Parathyroid adenoma (tissue), 2 donors: Measurements from ENCODE around the gene NKX3-2.

Source experiments
- H2AFZ ChIP-seq: fragments of 300-600 bp; sonication (generic); one replicate; pipeline ENCODE4 v1.7.0; 2017; ENCODE audit warnings: antibody characterized with exemption, mild to moderate bottlenecking
- H3K27ac ChIP-seq: fragments of 300-600 bp; sonication (generic); one replicate; pipeline ENCODE4 v1.7.0; 2017
- H3K27me3 ChIP-seq: fragments of 300-600 bp; sonication (generic); one replicate; pipeline ENCODE4 v1.7.0; 2017; ENCODE audit warnings: low read length; ENCODE audit not compliant: control insufficient read depth, insufficient read depth
- H3K36me3 ChIP-seq: fragments of 300-600 bp; sonication (generic); one replicate; pipeline ENCODE4 v1.7.0; 2017; ENCODE audit warnings: low read length; ENCODE audit not compliant: control insufficient read depth, insufficient read depth
- H3K4me1 ChIP-seq: fragments of 300-600 bp; sonication (generic); one replicate; pipeline ENCODE4 v1.7.0; 2017; ENCODE audit warnings: control low read depth
- H3K4me2 ChIP-seq: fragments of 300-600 bp; sonication (generic); one replicate; pipeline ENCODE4 v1.7.0; 2017; ENCODE audit warnings: low read length
- H3K4me3 ChIP-seq: fragments of 300-600 bp; sonication (generic); one replicate; pipeline ENCODE4 v1.7.0; 2017; ENCODE audit warnings: low read depth, low read length
- H3K79me2 ChIP-seq: fragments of 300-600 bp; sonication (generic); one replicate; pipeline ENCODE4 v1.7.0; 2017; ENCODE audit warnings: control low read depth
- H3K9ac ChIP-seq: fragments of 300-600 bp; sonication (generic); one replicate; pipeline ENCODE4 v1.7.0; 2017; ENCODE audit warnings: mild to moderate bottlenecking
- H3K9me3 ChIP-seq: fragments of 300-600 bp; sonication (generic); one replicate; pipeline ENCODE4 v1.7.0; 2017; ENCODE audit warnings: low read length; ENCODE audit not compliant: control insufficient read depth
- TF ChIP-seq, protein P1 (sequence below): fragments of 300-600 bp; sonication (generic); IDR thresholded peaks from one replicate; pipeline ENCODE4 v1.7.0; 2017; ENCODE audit warnings: antibody characterized with exemption, mild to moderate bottlenecking
- donor health status: primary hyperparathyroidism.

The NKX3-2 gene

DNA sequence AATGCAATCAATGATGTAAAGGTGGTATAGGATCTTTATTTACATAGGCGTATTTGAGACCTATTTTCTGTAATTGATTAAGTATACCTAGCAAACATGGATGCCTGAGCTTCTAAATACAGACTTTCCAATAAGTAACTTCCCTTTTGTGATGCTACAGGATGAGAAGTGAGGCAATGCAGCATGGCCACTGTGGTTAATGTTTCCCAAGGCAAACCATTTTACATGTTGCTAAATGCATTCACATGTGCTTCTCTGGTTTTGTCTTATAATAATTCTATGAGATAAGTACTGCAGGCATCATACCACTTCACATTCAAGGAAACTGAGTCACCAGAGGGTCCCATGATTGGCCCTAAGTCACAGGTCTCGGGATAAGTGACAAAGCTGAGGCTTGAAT is 35.7 kb upstream of the NKX3-2 start:
- Histone ChIP-seq H3K36me3 (no peaks in the 10 kb centered on the region), H3K4me1 (no peaks in the 10 kb centered on the region), H3K4me3 (no peak overlapping the region), H3K9ac (no peak overlapping the region), H3K79me2 (no peaks in the 10 kb centered on the region), H2AFZ (no peak overlapping the region), H3K9me3 (no peaks in the 10 kb centered on the region), H3K27me3 (no peaks in the 10 kb centered on the region), H3K27ac (no peak overlapping the region), H3K4me2 (no peak overlapping the region)
- TF ChIP-seq, protein P1, sequence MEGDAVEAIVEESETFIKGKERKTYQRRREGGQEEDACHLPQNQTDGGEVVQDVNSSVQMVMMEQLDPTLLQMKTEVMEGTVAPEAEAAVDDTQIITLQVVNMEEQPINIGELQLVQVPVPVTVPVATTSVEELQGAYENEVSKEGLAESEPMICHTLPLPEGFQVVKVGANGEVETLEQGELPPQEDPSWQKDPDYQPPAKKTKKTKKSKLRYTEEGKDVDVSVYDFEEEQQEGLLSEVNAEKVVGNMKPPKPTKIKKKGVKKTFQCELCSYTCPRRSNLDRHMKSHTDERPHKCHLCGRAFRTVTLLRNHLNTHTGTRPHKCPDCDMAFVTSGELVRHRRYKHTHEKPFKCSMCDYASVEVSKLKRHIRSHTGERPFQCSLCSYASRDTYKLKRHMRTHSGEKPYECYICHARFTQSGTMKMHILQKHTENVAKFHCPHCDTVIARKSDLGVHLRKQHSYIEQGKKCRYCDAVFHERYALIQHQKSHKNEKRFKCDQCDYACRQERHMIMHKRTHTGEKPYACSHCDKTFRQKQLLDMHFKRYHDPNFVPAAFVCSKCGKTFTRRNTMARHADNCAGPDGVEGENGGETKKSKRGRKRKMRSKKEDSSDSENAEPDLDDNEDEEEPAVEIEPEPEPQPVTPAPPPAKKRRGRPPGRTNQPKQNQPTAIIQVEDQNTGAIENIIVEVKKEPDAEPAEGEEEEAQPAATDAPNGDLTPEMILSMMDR, result no peak

DNA sequence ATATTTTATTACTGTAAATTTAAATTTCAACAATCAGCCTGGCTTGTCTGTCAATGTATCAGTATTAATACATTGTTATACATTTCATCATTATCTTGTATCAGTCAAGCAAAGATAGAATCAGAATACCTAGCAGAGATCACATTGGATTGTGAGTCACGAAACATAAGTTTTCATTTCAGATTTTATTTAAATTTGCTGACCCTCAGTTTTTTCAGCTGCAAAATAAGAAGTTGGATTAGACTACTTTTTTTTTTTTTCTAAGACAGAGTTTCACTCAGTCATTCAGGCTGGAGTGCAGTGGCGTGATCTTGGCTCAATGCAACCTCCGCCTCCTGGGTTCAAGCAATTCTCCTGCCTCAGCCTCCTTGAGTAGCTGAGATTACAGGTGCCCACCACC is 33.4 kb upstream of the NKX3-2 start:
- Histone ChIP-seq H3K4me2 (no peak overlapping the region), H3K27ac (no peak overlapping the region), H2AFZ (no peak overlapping the region), H3K36me3 (no peaks in the 10 kb centered on the region), H3K4me3 (no peak overlapping the region), H3K9me3 (no peaks in the 10 kb centered on the region), H3K9ac (no peak overlapping the region), H3K4me1 (no peaks in the 10 kb centered on the region), H3K79me2 (no peaks in the 10 kb centered on the region), H3K27me3 (no peaks in the 10 kb centered on the region)
- TF ChIP-seq, protein P1, result no peak

DNA sequence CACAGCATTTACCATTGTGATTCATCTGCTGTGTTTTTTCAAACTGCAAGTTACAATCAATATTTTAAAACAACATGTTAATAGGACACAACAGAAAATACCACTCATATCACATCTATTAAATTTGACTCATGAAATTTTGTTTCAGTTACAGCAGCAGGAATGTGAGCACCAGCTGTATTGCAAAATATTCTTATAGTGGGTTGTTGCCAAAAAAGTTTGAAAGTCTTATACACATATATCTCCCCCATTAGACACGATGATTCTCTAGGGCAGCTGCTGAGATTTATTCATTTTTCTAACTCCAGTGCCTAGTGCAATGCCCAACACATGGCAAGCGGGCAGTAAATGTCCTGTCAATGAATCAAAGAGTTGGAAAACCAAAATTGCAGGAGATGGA is 26.6 kb upstream of the NKX3-2 start:
- H3K27me3 ChIP-seq, result no peaks in the 10 kb centered on the region
- H3K4me1 ChIP-seq, result no peaks in the 10 kb centered on the region
- no peak overlapping the region for H3K27ac ChIP-seq
- H3K79me2 ChIP-seq, result no peaks in the 10 kb centered on the region
- no peaks in the 10 kb centered on the region for H3K9me3 ChIP-seq
- no peak overlapping the region for H3K4me2 ChIP-seq
- H3K4me3 ChIP-seq, result no peak overlapping the region
- no peak overlapping the region for H3K9ac ChIP-seq
- TF ChIP-seq, protein P1, result no peak
- H2AFZ ChIP-seq, result no peak overlapping the region
- no peaks in the 10 kb centered on the region for H3K36me3 ChIP-seq

DNA sequence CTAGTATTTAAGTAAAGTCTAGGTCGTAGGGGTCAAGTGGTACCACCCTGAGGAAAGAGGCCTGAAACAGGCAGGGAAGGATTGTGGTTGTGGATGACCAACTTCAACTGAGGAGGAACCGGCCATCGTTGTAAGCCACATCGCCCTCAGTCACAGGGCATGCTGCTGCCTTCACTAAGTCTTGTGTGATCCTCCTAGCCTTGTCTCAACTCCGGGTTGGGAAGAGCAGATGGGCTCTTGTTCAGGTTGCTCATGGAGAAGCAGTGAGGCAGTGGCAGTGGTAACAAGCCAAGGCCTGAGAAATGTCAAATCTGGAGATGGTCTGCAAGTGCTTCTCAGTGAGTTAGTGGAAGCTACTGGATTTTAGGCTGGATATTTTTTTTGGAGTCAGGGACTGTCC is 22.8 kb upstream of the NKX3-2 start:
- H3K4me3 ChIP-seq, result no peak overlapping the region

DNA sequence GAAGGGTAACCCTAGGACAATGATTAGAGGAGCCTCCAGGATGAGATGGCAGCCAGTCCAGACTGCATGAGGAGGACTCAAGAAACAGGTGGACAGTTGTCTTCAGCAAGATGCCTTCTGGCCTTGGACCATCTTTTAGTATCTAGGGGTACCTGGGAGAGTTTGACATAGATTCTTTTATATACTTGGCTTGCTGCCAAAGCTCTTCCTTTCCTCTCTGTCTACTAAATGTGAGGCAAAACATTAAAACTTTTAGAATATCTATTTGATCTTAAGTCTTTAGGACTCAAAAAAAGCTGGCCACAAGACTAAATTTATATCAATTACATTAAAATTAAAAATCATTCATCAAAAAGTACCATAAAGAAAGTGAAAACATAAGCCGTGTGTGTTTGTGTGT is 18.6 kb upstream of the NKX3-2 start:
- no peaks in the 10 kb centered on the region for H3K27me3 ChIP-seq
- no peaks in the 10 kb centered on the region for H3K9me3 ChIP-seq
- H3K9ac ChIP-seq, result no peak overlapping the region
- H3K4me3 ChIP-seq, result no peak overlapping the region
- no peak overlapping the region for H3K4me2 ChIP-seq
- TF ChIP-seq, protein P1, result no peak
- H2AFZ ChIP-seq, result no peak overlapping the region
- H3K27ac ChIP-seq, result no peak overlapping the region
- no peaks in the 10 kb centered on the region for H3K4me1 ChIP-seq
- H3K79me2 ChIP-seq, result no peaks in the 10 kb centered on the region
- H3K36me3 ChIP-seq, result no peaks in the 10 kb centered on the region

More for the DNA sequence above, 22.8 kb upstream of the NKX3-2 start:
- Histone ChIP-seq H3K4me1 (no peaks in the 10 kb centered on the region), H3K79me2 (no peaks in the 10 kb centered on the region), H3K27me3 (no peaks in the 10 kb centered on the region), H3K36me3 (no peaks in the 10 kb centered on the region), H3K4me2 (no peak overlapping the region), H3K27ac (no peak overlapping the region), H3K9ac (no peak overlapping the region), H3K9me3 (no peaks in the 10 kb centered on the region), H2AFZ (no peak overlapping the region)
- TF ChIP-seq, protein P1, result no peak
